ENCODE data around the gene QKI.
"Not testable (repeated sequence)": the region's sequence is repeated elsewhere in the genome, so short reads cannot be mapped to it uniquely, and the experiment has no call there.

QKI gene

GRCh38 chr6:163429858-163430448 lies 15.4 kb downstream of the QKI start:
- TF ChIP-seq, protein P1, sequence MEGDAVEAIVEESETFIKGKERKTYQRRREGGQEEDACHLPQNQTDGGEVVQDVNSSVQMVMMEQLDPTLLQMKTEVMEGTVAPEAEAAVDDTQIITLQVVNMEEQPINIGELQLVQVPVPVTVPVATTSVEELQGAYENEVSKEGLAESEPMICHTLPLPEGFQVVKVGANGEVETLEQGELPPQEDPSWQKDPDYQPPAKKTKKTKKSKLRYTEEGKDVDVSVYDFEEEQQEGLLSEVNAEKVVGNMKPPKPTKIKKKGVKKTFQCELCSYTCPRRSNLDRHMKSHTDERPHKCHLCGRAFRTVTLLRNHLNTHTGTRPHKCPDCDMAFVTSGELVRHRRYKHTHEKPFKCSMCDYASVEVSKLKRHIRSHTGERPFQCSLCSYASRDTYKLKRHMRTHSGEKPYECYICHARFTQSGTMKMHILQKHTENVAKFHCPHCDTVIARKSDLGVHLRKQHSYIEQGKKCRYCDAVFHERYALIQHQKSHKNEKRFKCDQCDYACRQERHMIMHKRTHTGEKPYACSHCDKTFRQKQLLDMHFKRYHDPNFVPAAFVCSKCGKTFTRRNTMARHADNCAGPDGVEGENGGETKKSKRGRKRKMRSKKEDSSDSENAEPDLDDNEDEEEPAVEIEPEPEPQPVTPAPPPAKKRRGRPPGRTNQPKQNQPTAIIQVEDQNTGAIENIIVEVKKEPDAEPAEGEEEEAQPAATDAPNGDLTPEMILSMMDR (IDR thresholded peaks at IDR 0.05; ENCODE audit: borderline replicate concordance, insufficient read depth, low read depth, low read length), result no peak
- no peak overlapping the region for H3K4me3 ChIP-seq (ENCODE audit: low read depth, low read length)

- TF ChIP-seq, protein P1 (IDR thresholded peaks at IDR 0.05; ENCODE audit: borderline replicate concordance, insufficient read depth, low read depth, low read length), result no peak
Measured at GRCh38 chr6:163432300-163432699, 17.8 kb downstream of the QKI start.

GRCh38 chr6:163433486-163433885 lies 19.0 kb downstream of the QKI start:
- H3K4me3 ChIP-seq (ENCODE audit: low read depth, low read length), result not testable (repeated sequence)

More at GRCh38 chr6:163432300-163432699, 17.8 kb downstream of the QKI start:
- H3K4me3 ChIP-seq (ENCODE audit: low read depth, low read length), result no peak overlapping the region

- no peak overlapping the region for H3K4me3 ChIP-seq (ENCODE audit: low read depth, low read length)
- TF ChIP-seq, protein P1 (IDR thresholded peaks at IDR 0.05; ENCODE audit: borderline replicate concordance, insufficient read depth, low read depth, low read length), result no peak
Measured at GRCh38 chr6:163435023-163435422, 20.5 kb downstream of the QKI start.

- no peak overlapping the region for H3K4me3 ChIP-seq (ENCODE audit: low read depth, low read length)
- TF ChIP-seq, protein P1 (IDR thresholded peaks at IDR 0.05; ENCODE audit: borderline replicate concordance, insufficient read depth, low read depth, low read length), result no peak
Measured at GRCh38 chr6:163436843-163437242, 22.3 kb downstream of the QKI start.

DNA sequence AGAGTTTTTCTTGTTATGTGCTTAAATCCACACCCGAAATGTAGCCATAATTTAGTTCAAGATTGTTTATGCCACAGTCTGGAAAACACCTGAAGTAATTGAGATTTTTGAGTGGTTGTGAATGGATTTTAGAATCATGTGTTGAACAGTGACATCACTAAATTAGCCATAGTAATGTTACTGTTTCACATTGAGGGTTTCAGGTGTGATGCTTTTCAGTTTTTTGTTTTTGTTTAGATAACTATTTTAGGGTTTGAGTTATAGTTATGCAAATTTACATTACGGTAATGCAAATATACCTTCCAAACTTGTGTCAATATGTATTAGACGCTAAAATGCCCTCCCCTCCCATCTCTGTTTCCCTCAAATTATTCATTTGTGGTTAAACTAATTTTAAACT lies 22.9 kb downstream of the QKI start:
- TF ChIP-seq, protein P1 (IDR thresholded peaks at IDR 0.05; ENCODE audit: borderline replicate concordance, insufficient read depth, low read depth, low read length), result no peak
- no peak overlapping the region for H3K4me3 ChIP-seq (ENCODE audit: low read depth, low read length)

GRCh38 chr6:163438298-163438939 lies 23.9 kb downstream of the QKI start:
- TF ChIP-seq, protein P1 (IDR thresholded peaks at IDR 0.05; ENCODE audit: borderline replicate concordance, insufficient read depth, low read depth, low read length), result no peak

More at GRCh38 chr6:163438298-163438939, 23.9 kb downstream of the QKI start:
- H3K4me3 ChIP-seq (ENCODE audit: low read depth, low read length), result no peak overlapping the region
